ENCODE data around the gene UBE2K. TPM values are rescaled to one million over a fixed set of nuclear protein-coding genes. Genes with fewer than 3 reads are reported as not detected.

UBE2K gene
- total and polyA plus RNA-seq, 2 donors (not counting 1 experiment from before 2014, with no cell fraction given): 19.3 to 51.0 TPM

GRCh38 chr4:39730072-39730471 lies 32.1 kb downstream of the UBE2K start:
- Histone ChIP-seq H3K4me1 (ENCODE audit: control insufficient read depth in 2 of 2, insufficient read depth in 2 of 2, low read length in 2 of 2) (peaks cover 4 to 5% of the 10 kb centered on the region in 2 donors), H3K4me3 (ENCODE audit: control extremely low read depth in 1 of 5, extremely low read depth in 1 of 5, insufficient read depth in 1 of 5, low read depth in 2 of 5, low read length in 4 of 5) (no peak overlapping the region), H3K9me3 (ENCODE audit: control extremely low read depth in 1 of 3, control insufficient read depth in 2 of 3, insufficient read depth in 1 of 3, low read length in 2 of 3) (no peaks in the 10 kb centered on the region), H4K20me1 (ENCODE audit: control insufficient read depth, insufficient read depth, low read length, poor library complexity, severe bottlenecking) (peaks cover 44% of the 10 kb centered on the region), H3K9ac (ENCODE audit: low read length) (no peak overlapping the region), H3K79me2 (ENCODE audit: control insufficient read depth, insufficient read depth, low read length) (peaks cover 97% of the 10 kb centered on the region), H2AFZ (ENCODE audit: insufficient read depth, low read depth, low read length, poor library complexity, severe bottlenecking) (no peak overlapping the region), H3K4me2 (replicated peaks; ENCODE audit: low read depth, low read length, poor library complexity, severe bottlenecking) (no peak overlapping the region), H3K27ac (ENCODE audit: low read length in 2 of 2) (peak overlapping the region in 1 of 2 donors; percentile 36), H3K36me3 (replicated peaks in 1 of 2; ENCODE audit: control extremely low read depth in 1 of 2, control insufficient read depth in 1 of 2, extremely low read depth in 1 of 2, insufficient read depth in 2 of 2, low read length in 1 of 2) (peaks cover 0 to 5% of the 10 kb centered on the region in 2 experiments), H3K27me3 (replicated peaks in 1 of 4; ENCODE audit: control extremely low read depth in 1 of 4, control insufficient read depth in 3 of 4, insufficient read depth in 4 of 4, low read length in 3 of 4) (no peaks in the 10 kb centered on the region)
- no peak overlapping the region for H3K27ac Mint-ChIP-seq
- ChIA-PET POLR2A (interaction anchor here (0.5 kb wide), 1 partner anchor 105 kb away, joined by 6 read pairs; no protein-coding TSS in a partner anchor), CTCF (no interaction called here)
- H3K4me1 Mint-ChIP-seq: peaks cover 42% of the 10 kb centered on the region
- ATAC-seq (ENCODE audit: low read depth) (no peak), DNase-seq (no peak)
- TF ChIP-seq EZH2 (IDR thresholded peaks at IDR 0.05; ENCODE audit: borderline replicate concordance, insufficient read depth, low read depth, low read length, poor library complexity, severe bottlenecking) (no peak), CTCF (IDR thresholded peaks at IDR 0.05) (no peak)
- no CpG with 5 or more reads among the region's 3 CpGs for WGBS (ENCODE audit: insufficient coverage)
- intact Hi-C loops (cut with micrococcal nuclease): no loop called here
- H3K27me3 Mint-ChIP-seq: no peaks in the 10 kb centered on the region
- no peaks in the 10 kb centered on the region for H3K9me3 Mint-ChIP-seq (ENCODE audit: insufficient read depth)
- no peak overlapping the region for H3K4me3 Mint-ChIP-seq

- intact Hi-C loops (cut with micrococcal nuclease): no loop called here
- no peak overlapping the region for H3K4me3 ChIP-seq (ENCODE audit: control extremely low read depth in 1 of 5, extremely low read depth in 1 of 5, insufficient read depth in 1 of 5, low read depth in 2 of 5, low read length in 4 of 5)
- no peak overlapping the region for H3K4me2 ChIP-seq (replicated peaks; ENCODE audit: low read depth, low read length, poor library complexity, severe bottlenecking)
- H3K9ac ChIP-seq (ENCODE audit: low read length): no peak overlapping the region
- H3K9me3 ChIP-seq (ENCODE audit: control extremely low read depth in 1 of 3, control insufficient read depth in 2 of 3, insufficient read depth in 1 of 3, low read length in 2 of 3): no peaks in the 10 kb centered on the region
- ATAC-seq (ENCODE audit: low read depth) (no peak), DNase-seq (no peak)
- no peak for TF ChIP-seq CTCF (IDR thresholded peaks at IDR 0.05)
- TF ChIP-seq EZH2 (IDR thresholded peaks at IDR 0.05; ENCODE audit: borderline replicate concordance, insufficient read depth, low read depth, low read length, poor library complexity, severe bottlenecking): no peak
- POLR2A ChIA-PET: no interaction called here
- H3K27me3 Mint-ChIP-seq: no peaks in the 10 kb centered on the region
- peaks cover 0 to 5% of the 10 kb centered on the region in 2 experiments for H3K36me3 ChIP-seq (replicated peaks in 1 of 2; ENCODE audit: control extremely low read depth in 1 of 2, control insufficient read depth in 1 of 2, extremely low read depth in 1 of 2, insufficient read depth in 2 of 2, low read length in 1 of 2)
- no peak overlapping the region for H3K27ac ChIP-seq (ENCODE audit: low read length in 2 of 2)
- no peak overlapping the region for H2AFZ ChIP-seq (ENCODE audit: insufficient read depth, low read depth, low read length, poor library complexity, severe bottlenecking)
- H3K4me1 ChIP-seq (ENCODE audit: control insufficient read depth in 2 of 2, insufficient read depth in 2 of 2, low read length in 2 of 2): no peaks in the 10 kb centered on the region
- peaks cover 33% of the 10 kb centered on the region for H3K4me1 Mint-ChIP-seq
- CTCF ChIA-PET: interaction anchor here (0.8 to 1.0 kb wide), 2 partner anchors 12 to 174 kb away, joined by 3 read pairs; no protein-coding TSS in a partner anchor
- no peaks in the 10 kb centered on the region for H3K9me3 Mint-ChIP-seq (ENCODE audit: insufficient read depth)
- WGBS (ENCODE audit: insufficient coverage): no CpG with 5 or more reads among the region's 2 CpGs
- H4K20me1 ChIP-seq (ENCODE audit: control insufficient read depth, insufficient read depth, low read length, poor library complexity, severe bottlenecking): peaks cover 30% of the 10 kb centered on the region
- H3K27ac Mint-ChIP-seq: no peak overlapping the region
- no peaks in the 10 kb centered on the region for H3K27me3 ChIP-seq (replicated peaks in 1 of 4; ENCODE audit: control extremely low read depth in 1 of 4, control insufficient read depth in 3 of 4, insufficient read depth in 4 of 4, low read length in 3 of 4)
- H3K4me3 Mint-ChIP-seq: no peak overlapping the region
- peaks cover 94% of the 10 kb centered on the region for H3K79me2 ChIP-seq (ENCODE audit: control insufficient read depth, insufficient read depth, low read length)
Observed at GRCh38 chr4:39731908-39732307, 34.0 kb downstream of the UBE2K start.
